ENCODE data around the gene HRH2. TPM values are rescaled to one million over a fixed set of nuclear protein-coding genes. Genes with fewer than 3 reads are reported as not detected.

HRH2 gene
- total and polyA plus RNA-seq, 2 donors (not counting 1 experiment from before 2014, with no cell fraction given) = 0.46 TPM; not detected in 1

- Mint-ChIP-seq H3K27me3 (peaks cover 20% of the 10 kb centered on the region), H3K27ac (no peak overlapping the region), H3K4me1 (no peaks in the 10 kb centered on the region), H3K4me3 (no peak overlapping the region), H3K9me3 (ENCODE audit: insufficient read depth) (no peaks in the 10 kb centered on the region)
- no peak for TF ChIP-seq CTCF (IDR thresholded peaks at IDR 0.05)
- TF ChIP-seq EZH2 (IDR thresholded peaks at IDR 0.05; ENCODE audit: borderline replicate concordance, insufficient read depth, low read depth, low read length, poor library complexity, severe bottlenecking) = no peak
- H2AFZ ChIP-seq (ENCODE audit: insufficient read depth, low read depth, low read length, poor library complexity, severe bottlenecking) = peak overlapping the region; percentile 46
- no peak overlapping the region for H3K4me3 ChIP-seq (ENCODE audit: control extremely low read depth in 1 of 5, extremely low read depth in 1 of 5, insufficient read depth in 1 of 5, low read depth in 2 of 5, low read length in 4 of 5)
- DNase-seq = no peak
- intact Hi-C loops (cut with micrococcal nuclease) = no loop called here
- no peak for ATAC-seq (ENCODE audit: low read depth)
- WGBS (ENCODE audit: insufficient coverage) = 94% methylated on average over 9 of the region's 11 CpGs
- H4K20me1 ChIP-seq (ENCODE audit: control insufficient read depth, insufficient read depth, low read length, poor library complexity, severe bottlenecking) = no peaks in the 10 kb centered on the region
- H3K79me2 ChIP-seq (ENCODE audit: control insufficient read depth, insufficient read depth, low read length) = no peaks in the 10 kb centered on the region
- ChIA-PET CTCF (no interaction called here), POLR2A (no interaction called here)
- H3K4me1 ChIP-seq (ENCODE audit: control insufficient read depth in 2 of 2, insufficient read depth in 2 of 2, low read length in 2 of 2) = no peaks in the 10 kb centered on the region
- no peak overlapping the region for H3K9ac ChIP-seq (ENCODE audit: low read length)
- H3K9me3 ChIP-seq (ENCODE audit: control extremely low read depth in 1 of 3, control insufficient read depth in 2 of 3, insufficient read depth in 1 of 3, low read length in 2 of 3) = no peaks in the 10 kb centered on the region
- H3K36me3 ChIP-seq (replicated peaks in 1 of 2; ENCODE audit: control extremely low read depth in 1 of 2, control insufficient read depth in 1 of 2, extremely low read depth in 1 of 2, insufficient read depth in 2 of 2, low read length in 1 of 2) = no peaks in the 10 kb centered on the region
- H3K27me3 ChIP-seq (replicated peaks in 1 of 4; ENCODE audit: control extremely low read depth in 1 of 4, control insufficient read depth in 3 of 4, insufficient read depth in 4 of 4, low read length in 3 of 4) = peaks cover 0 to 7% (median 0%) of the 10 kb centered on the region in 4 experiments
- no peak overlapping the region for H3K4me2 ChIP-seq (replicated peaks; ENCODE audit: low read depth, low read length, poor library complexity, severe bottlenecking)
- no peak overlapping the region for H3K27ac ChIP-seq (ENCODE audit: low read length in 2 of 2)
These were observed 32.7 kb downstream of the HRH2 start for GRCh38 chr5:175690586-175690985.

GRCh38 chr5:175691761-175692160, 33.9 kb downstream of the HRH2 start:
- Mint-ChIP-seq H3K4me3 (no peak overlapping the region), H3K4me1 (peaks cover 4% of the 10 kb centered on the region), H3K27me3 (peaks cover 20% of the 10 kb centered on the region), H3K9me3 (ENCODE audit: insufficient read depth) (no peaks in the 10 kb centered on the region), H3K27ac (no peak overlapping the region)
- Histone ChIP-seq H3K27ac (ENCODE audit: low read length in 2 of 2) (no peak overlapping the region), H2AFZ (ENCODE audit: insufficient read depth, low read depth, low read length, poor library complexity, severe bottlenecking) (no peak overlapping the region), H3K27me3 (replicated peaks in 1 of 4; ENCODE audit: control extremely low read depth in 1 of 4, control insufficient read depth in 3 of 4, insufficient read depth in 4 of 4, low read length in 3 of 4) (peaks cover 0 to 7% (median 0%) of the 10 kb centered on the region in 4 experiments), H3K4me2 (replicated peaks; ENCODE audit: low read depth, low read length, poor library complexity, severe bottlenecking) (no peak overlapping the region), H3K9me3 (ENCODE audit: control extremely low read depth in 1 of 3, control insufficient read depth in 2 of 3, insufficient read depth in 1 of 3, low read length in 2 of 3) (no peaks in the 10 kb centered on the region), H3K4me3 (ENCODE audit: control extremely low read depth in 1 of 5, extremely low read depth in 1 of 5, insufficient read depth in 1 of 5, low read depth in 2 of 5, low read length in 4 of 5) (no peak overlapping the region), H3K9ac (ENCODE audit: low read length) (no peak overlapping the region), H4K20me1 (ENCODE audit: control insufficient read depth, insufficient read depth, low read length, poor library complexity, severe bottlenecking) (no peaks in the 10 kb centered on the region), H3K79me2 (ENCODE audit: control insufficient read depth, insufficient read depth, low read length) (no peaks in the 10 kb centered on the region), H3K36me3 (replicated peaks in 1 of 2; ENCODE audit: control extremely low read depth in 1 of 2, control insufficient read depth in 1 of 2, extremely low read depth in 1 of 2, insufficient read depth in 2 of 2, low read length in 1 of 2) (no peaks in the 10 kb centered on the region), H3K4me1 (ENCODE audit: control insufficient read depth in 2 of 2, insufficient read depth in 2 of 2, low read length in 2 of 2) (peaks cover 0 to 5% of the 10 kb centered on the region in 2 donors)
- 95% methylated on average over 4 of the region's 5 CpGs for WGBS (ENCODE audit: insufficient coverage)
- ChIA-PET POLR2A (no interaction called here), CTCF (no interaction called here)
- ATAC-seq (ENCODE audit: low read depth) (no peak), DNase-seq (no peak)
- TF ChIP-seq CTCF (IDR thresholded peaks at IDR 0.05) (no peak), EZH2 (IDR thresholded peaks at IDR 0.05; ENCODE audit: borderline replicate concordance, insufficient read depth, low read depth, low read length, poor library complexity, severe bottlenecking) (no peak)
- intact Hi-C loops (cut with micrococcal nuclease) = no loop called here
